ENCODE data around the gene TIMM22.
A peak's percentile ranks its signal among the peaks of the same experiment; 100 is the strongest.

Gene TIMM22

GRCh38 chr17:978103-979093 lies 18.5 kb upstream of the TIMM22 start (continued):
- TF ChIP-seq ZNF280D (tag by site-specific recombination; IDR thresholded peaks at IDR 0.05), result no peak
- peak; percentile 65; the same call in 1 of the 2 replicates for TF ChIP-seq ZEB2 (tag by site-specific recombination; IDR thresholded peaks at IDR 0.05)
- TF ChIP-seq ZNF394 (tag by site-specific recombination; IDR thresholded peaks at IDR 0.05; ENCODE audit: borderline replicate concordance), result no peak
- TF ChIP-seq ZNF24 (tag by site-specific recombination; IDR thresholded peaks at IDR 0.05), result no peak
- TF ChIP-seq ZNF16 (tag by site-specific recombination; IDR thresholded peaks at IDR 0.05; ENCODE audit: low read depth), result no peak
- TF ChIP-seq ZNF518A (tag by site-specific recombination; conservative IDR thresholded peaks at IDR 0.05; ENCODE audit: low read depth), result peak; percentile 10; the same call in 1 of the 2 replicates
- no peak for TF ChIP-seq ZNF521 (tag by site-specific recombination; IDR thresholded peaks at IDR 0.05)
- TF ChIP-seq ZNF558 (tag by site-specific recombination; IDR thresholded peaks at IDR 0.05), result no peak
- TF ChIP-seq ZNF335 (tag by site-specific recombination; conservative IDR thresholded peaks at IDR 0.05), result peak; percentile 88
- TF ChIP-seq ZNF114 (tag by site-specific recombination; IDR thresholded peaks at IDR 0.05), result no peak
- TF ChIP-seq ZNF664 (tag by site-specific recombination; IDR thresholded peaks at IDR 0.05), result no peak
- TF ChIP-seq ZNF639 (tag by site-specific recombination; IDR thresholded peaks at IDR 0.05), result no peak
- no peak for TF ChIP-seq ZNF311 (tag by site-specific recombination; IDR thresholded peaks at IDR 0.05; ENCODE audit: borderline replicate concordance)
- TF ChIP-seq KLF8 (tag by site-specific recombination; IDR thresholded peaks at IDR 0.05), result peak; percentile 80; the same call in 1 of the 2 replicates
- TF ChIP-seq ZFP41 (tag by site-specific recombination; IDR thresholded peaks at IDR 0.05; ENCODE audit: borderline replicate concordance), result no peak
- no peak for TF ChIP-seq GFI1B (tag by site-specific recombination; IDR thresholded peaks at IDR 0.05)
- peak; percentile 79 for TF ChIP-seq ZNF2 (tag by site-specific recombination; IDR thresholded peaks at IDR 0.05)
- TF ChIP-seq WT1 (tag by site-specific recombination; IDR thresholded peaks at IDR 0.05), result peak; percentile 38; the same call in 1 of the 2 replicates
- TF ChIP-seq BCL6B (tag by site-specific recombination; IDR thresholded peaks at IDR 0.05), result no peak
- TF ChIP-seq ZBTB7A (tag by site-specific recombination; IDR thresholded peaks at IDR 0.05; ENCODE audit: low read depth), result peak; percentile 66; the same call in 1 of the 2 replicates
- TF ChIP-seq ZBTB11 (tag by site-specific recombination; conservative IDR thresholded peaks at IDR 0.05; ENCODE audit: low read depth), result no peak
- TF ChIP-seq ZNF248 (tag by site-specific recombination; IDR thresholded peaks at IDR 0.05), result no peak
- TF ChIP-seq GLIS2 (tag by site-specific recombination; IDR thresholded peaks at IDR 0.05), result peak; percentile 91

All from HEK293 (cell line).